Measurements from ENCODE around the gene PRKCH. TPM values are rescaled to one million over a fixed set of nuclear protein-coding genes. Genes with fewer than 3 reads are reported as not detected.

Gene PRKCH
- total and polyA plus RNA-seq, 9 of the 15 experiments (the other 6 are each of a cell fraction or from before 2014, with no cell fraction given): 0.61 to 4.4 (median 4.0) TPM

- no peaks in the 10 kb centered on the region for H3K27me3 ChIP-seq (ENCODE audit: control insufficient read depth in 2 of 2, insufficient read depth in 2 of 2, low read length in 2 of 2)
- no peaks in the 10 kb centered on the region for H3K4me1 ChIP-seq (replicated peaks in 1 of 2; ENCODE audit: control insufficient read depth in 2 of 2, insufficient read depth in 2 of 2, low read length in 2 of 2)
- H3K9ac ChIP-seq (ENCODE audit: insufficient read depth in 1 of 2, low read depth in 2 of 2, low read length in 2 of 2): no peak overlapping the region
- H3K79me2 ChIP-seq (ENCODE audit: control insufficient read depth, insufficient read depth, low read length): no peaks in the 10 kb centered on the region
- no peak overlapping the region for H3K4me2 ChIP-seq (ENCODE audit: insufficient read depth, low read length)
- no peak for ATAC-seq
- ChIA-PET POLR2A (interaction anchor here (1.2 kb wide), 1 partner anchor 12 kb away, joined by 3 read pairs; no protein-coding TSS in a partner anchor), CTCF (ENCODE audit: low intra/inter-chr PET ratio) (no interaction called here)
- no peaks in the 10 kb centered on the region for H3K9me1 ChIP-seq (ENCODE audit: control insufficient read depth, insufficient read depth, low read length)
- H3K4me3 ChIP-seq: no peak overlapping the region
- no peak overlapping the region for H3K27ac ChIP-seq (ENCODE audit: extremely low read depth, low read depth, low read length)
- WGBS (ENCODE audit: insufficient coverage, low coverage, missing lambda C conversion rate): 33% methylated on average over 1 of the region's 1 CpG
- H2AFZ ChIP-seq (ENCODE audit: low read depth, low read length): no peak overlapping the region
- FAIRE-seq: no peak
- in situ Hi-C loops (cut with MboI) (no loop called here), intact Hi-C loops (cut with micrococcal nuclease) (no loop called here)
- TF ChIP-seq MIER1 (IDR thresholded peaks at IDR 0.05; ENCODE audit: low read depth): no peak
- TF ChIP-seq ZNF121 (CRISPR knock-in tag; conservative IDR thresholded peaks at IDR 0.05): no peak
- H3K36me3 ChIP-seq (ENCODE audit: control insufficient read depth, insufficient read depth, low read length): no peaks in the 10 kb centered on the region
- no peak for DNase-seq (ENCODE audit: extremely low read depth in 1 of 4, low spot score in 3 of 4)
- no peaks in the 10 kb centered on the region for H4K20me1 ChIP-seq (replicated peaks; ENCODE audit: control insufficient read depth, insufficient read depth, low read length)
- H3K9me3 ChIP-seq (replicated peaks; ENCODE audit: control insufficient read depth, insufficient read depth, low read depth, low read length): no peaks in the 10 kb centered on the region
- no TSS peak for BruUV-seq (replicated peaks)
Observed at GRCh38 chr14:61330511-61330910, 9.1 kb downstream of the PRKCH start.

- Histone ChIP-seq H4K20me1 (replicated peaks; ENCODE audit: control insufficient read depth, insufficient read depth, low read length) (no peaks in the 10 kb centered on the region), H3K36me3 (ENCODE audit: control insufficient read depth, insufficient read depth, low read length) (no peaks in the 10 kb centered on the region), H3K4me3 (no peak overlapping the region), H3K79me2 (ENCODE audit: control insufficient read depth, insufficient read depth, low read length) (no peaks in the 10 kb centered on the region), H3K27ac (ENCODE audit: extremely low read depth, low read depth, low read length) (no peak overlapping the region), H3K9me3 (replicated peaks; ENCODE audit: control insufficient read depth, insufficient read depth, low read depth, low read length) (no peaks in the 10 kb centered on the region), H2AFZ (ENCODE audit: low read depth, low read length) (no peak overlapping the region), H3K27me3 (ENCODE audit: control insufficient read depth in 2 of 2, insufficient read depth in 2 of 2, low read length in 2 of 2) (no peaks in the 10 kb centered on the region), H3K9me1 (ENCODE audit: control insufficient read depth, insufficient read depth, low read length) (no peaks in the 10 kb centered on the region), H3K9ac (ENCODE audit: insufficient read depth in 1 of 2, low read depth in 2 of 2, low read length in 2 of 2) (no peak overlapping the region), H3K4me1 (replicated peaks in 1 of 2; ENCODE audit: control insufficient read depth in 2 of 2, insufficient read depth in 2 of 2, low read length in 2 of 2) (no peaks in the 10 kb centered on the region), H3K4me2 (ENCODE audit: insufficient read depth, low read length) (no peak overlapping the region)
- DNase-seq (ENCODE audit: extremely low read depth in 1 of 4, low spot score in 3 of 4) (no peak), ATAC-seq (no peak), FAIRE-seq (no peak)
- intact Hi-C loops (cut with micrococcal nuclease) (no loop called here), in situ Hi-C loops (cut with MboI) (no loop called here)
- ChIA-PET POLR2A (no interaction called here), CTCF (ENCODE audit: low intra/inter-chr PET ratio) (interaction anchor here (0.7 kb wide), 1 partner anchor 1089 kb away, joined by 3 read pairs; no protein-coding TSS in a partner anchor)
- BruUV-seq (replicated peaks): no TSS peak
- 87% methylated on average over 4 of the region's 4 CpGs for WGBS (ENCODE audit: insufficient coverage, low coverage, missing lambda C conversion rate)
- TF ChIP-seq SMC3 (conservative IDR thresholded peaks at IDR 0.05; ENCODE audit: insufficient read depth, low read depth, low read length) (no peak), MBD2 (IDR thresholded peaks at IDR 0.05; ENCODE audit: borderline replicate concordance, low read depth) (no peak), BMI1 (IDR thresholded peaks at IDR 0.05; ENCODE audit: low read length) (no peak), NR1H2 (CRISPR knock-in tag; IDR thresholded peaks at IDR 0.05) (no peak), LCOR (CRISPR knock-in tag; IDR thresholded peaks at IDR 0.05) (no peak), ZNF431 (CRISPR knock-in tag; IDR thresholded peaks at IDR 0.05) (no peak), CBX1 (IDR thresholded peaks at IDR 0.05; ENCODE audit: low read depth) (no peak), ZBTB9 (CRISPR knock-in tag; IDR thresholded peaks at IDR 0.05) (no peak), ZNF512 (tag; IDR thresholded peaks at IDR 0.05) (no peak), CTBP1 (IDR thresholded peaks at IDR 0.05; ENCODE audit: borderline replicate concordance) (no peak), ZBTB17 (CRISPR knock-in tag; IDR thresholded peaks at IDR 0.05) (no peak), JUN (IDR thresholded peaks at IDR 0.05; ENCODE audit: borderline replicate concordance, low read depth, low read length) (no peak), JUN (CRISPR knock-in tag; IDR thresholded peaks at IDR 0.05; ENCODE audit: borderline replicate concordance) (no peak)
Observed at GRCh38 chr14:61331992-61332657, 10.7 kb downstream of the PRKCH start.
